Lung (tissue), 12 donors: Measurements from ENCODE around the gene SNRK. TPM values are rescaled to one million over a fixed set of nuclear protein-coding genes. Genes with fewer than 3 reads are reported as not detected.

Source experiments
- ATAC-seq: fragments of 200-7000 bp; cut with Tn5 transposase; one replicate; pipeline ENCODE4 v1.9.1; 2020; ENCODE audit warnings: moderate number of reproducible peaks; ENCODE audit not compliant: insufficient read depth, low FRiP score
- DNase-seq, 3 donors: peaks; one replicate each; pipeline ENCODE4 v3.0.0-alpha.2; 2013 to 2017
- H3K27ac ChIP-seq, 2 donors: one replicate each; pipeline ENCODE4 v1.5.1; 2013; ENCODE audit warnings: mild to moderate bottlenecking in 2 of 2, moderate library complexity in 2 of 2, control low read depth in 1 of 2, inconsistent platforms in 1 of 2, low read depth in 1 of 2, low read length in 1 of 2
- H3K27me3 ChIP-seq, 3 donors: one replicate each; pipeline ENCODE4 v1.5.1; 2013; ENCODE audit warnings: low read length in 2 of 3; ENCODE audit not compliant: control insufficient read depth in 3 of 3, insufficient read depth in 3 of 3
- H3K36me3 ChIP-seq, 4 donors: one replicate each; pipeline ENCODE4 v1.5.1; 2013; ENCODE audit warnings: low read length in 4 of 4, mild to moderate bottlenecking in 1 of 4, moderate library complexity in 1 of 4; ENCODE audit not compliant: control insufficient read depth in 4 of 4, insufficient read depth in 4 of 4
- H3K4me1 ChIP-seq, 5 donors: one replicate each; pipeline ENCODE4 v1.5.1; 2013; ENCODE audit warnings: low read length in 5 of 5, mild to moderate bottlenecking in 2 of 5, moderate library complexity in 1 of 5; ENCODE audit not compliant: control insufficient read depth in 5 of 5, insufficient read depth in 5 of 5
- H3K4me3 ChIP-seq: one replicate; pipeline ENCODE4 v1.5.1; 2013; ENCODE audit warnings: mild to moderate bottlenecking, control low read depth, moderate library complexity
- H3K9ac ChIP-seq, 2 donors: one replicate each; pipeline ENCODE4 v1.5.1; 2013; ENCODE audit warnings: low read length in 2 of 2, control low read depth in 1 of 2; ENCODE audit not compliant: insufficient read depth in 1 of 2
- H3K9me3 ChIP-seq, 4 donors: one replicate each; pipeline ENCODE4 v1.5.1; 2013; ENCODE audit warnings: low read length in 3 of 4, mild to moderate bottlenecking in 1 of 4, moderate library complexity in 1 of 4; ENCODE audit not compliant: control insufficient read depth in 4 of 4, insufficient read depth in 3 of 4
- WGBS, 2 donors: extraction: QIAGEN DNeasy Blood & Tissue Kit; methylation state at CpG; one replicate each; pipeline ENCODE4 v1.1.7; 2013; 5-methylcytosine and 5-hydroxymethylcytosine counted together
- polyA plus RNA-seq, 2 donors: library from polyadenylated mRNA; stranded (reverse); fragments of 200-250 nt; gene quantifications; one replicate each; pipeline ENCODE4 v1.2.1, GENCODE V29; 2013
- total RNA-seq, 2 donors: library from RNA; depleted of rRNA in 1 of 2; stranded (reverse); fragments of >200 nt in 1 of 2; gene quantifications; one replicate each; pipeline ENCODE4 v1.2.1, GENCODE V29; 2014 to 2021
- TF ChIP-seq, protein P1 (sequence below): IDR thresholded peaks from 2 replicates; pipeline ENCODE4 v1.5.1; 2012; ENCODE audit warnings: mild to moderate bottlenecking; ENCODE audit errors: control extremely low read depth, extremely low read depth
- donor health status: control.
- donor health status: control.
- donor health status: Bipolar disorder and iron deficiency.
- donor health status: healthy.
- donor health status: DM: yes; HTN: yes; CAD: no.

The SNRK gene
- total and polyA plus RNA-seq, 4 donors, result 19.2 to 139 (median 45.6) TPM

DNA sequence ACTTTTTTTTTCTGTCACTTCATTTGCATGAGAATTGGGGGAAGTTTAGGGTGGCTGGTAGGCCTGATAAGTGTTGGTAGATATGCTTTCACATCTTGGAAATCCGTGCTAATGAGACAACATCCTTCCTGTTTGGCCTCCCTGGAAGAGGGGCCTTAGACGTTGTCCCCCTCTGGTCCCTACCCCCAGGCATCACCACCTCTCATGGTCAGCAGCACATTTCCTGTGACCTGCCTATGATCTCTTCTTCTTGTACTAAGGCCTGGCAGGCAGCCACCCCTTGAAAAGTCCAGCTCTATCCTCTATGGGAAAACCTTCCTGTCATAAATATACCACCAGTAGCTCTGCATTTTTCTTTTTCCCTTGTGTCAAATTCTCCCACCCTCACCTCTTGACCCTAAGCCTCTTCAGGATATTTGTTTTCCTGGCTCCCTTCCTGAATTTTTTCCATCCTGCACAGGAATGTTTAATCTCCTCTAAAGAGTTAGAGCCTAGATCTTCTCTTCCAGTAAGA, 107.8 kb downstream of the SNRK start:
- H3K4me1 ChIP-seq, result peaks cover under 1 to 17% (median 8%) of the 10 kb centered on the region in 5 donors
- H3K9ac ChIP-seq, result no peak overlapping the region
- no peak overlapping the region for H3K4me3 ChIP-seq
- TF ChIP-seq, protein P1, sequence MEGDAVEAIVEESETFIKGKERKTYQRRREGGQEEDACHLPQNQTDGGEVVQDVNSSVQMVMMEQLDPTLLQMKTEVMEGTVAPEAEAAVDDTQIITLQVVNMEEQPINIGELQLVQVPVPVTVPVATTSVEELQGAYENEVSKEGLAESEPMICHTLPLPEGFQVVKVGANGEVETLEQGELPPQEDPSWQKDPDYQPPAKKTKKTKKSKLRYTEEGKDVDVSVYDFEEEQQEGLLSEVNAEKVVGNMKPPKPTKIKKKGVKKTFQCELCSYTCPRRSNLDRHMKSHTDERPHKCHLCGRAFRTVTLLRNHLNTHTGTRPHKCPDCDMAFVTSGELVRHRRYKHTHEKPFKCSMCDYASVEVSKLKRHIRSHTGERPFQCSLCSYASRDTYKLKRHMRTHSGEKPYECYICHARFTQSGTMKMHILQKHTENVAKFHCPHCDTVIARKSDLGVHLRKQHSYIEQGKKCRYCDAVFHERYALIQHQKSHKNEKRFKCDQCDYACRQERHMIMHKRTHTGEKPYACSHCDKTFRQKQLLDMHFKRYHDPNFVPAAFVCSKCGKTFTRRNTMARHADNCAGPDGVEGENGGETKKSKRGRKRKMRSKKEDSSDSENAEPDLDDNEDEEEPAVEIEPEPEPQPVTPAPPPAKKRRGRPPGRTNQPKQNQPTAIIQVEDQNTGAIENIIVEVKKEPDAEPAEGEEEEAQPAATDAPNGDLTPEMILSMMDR, result no peak
- no peaks in the 10 kb centered on the region for H3K36me3 ChIP-seq
- no peaks in the 10 kb centered on the region for H3K27me3 ChIP-seq
- peak; percentile 64 to 90 (median 79) for DNase-seq
- H3K9me3 ChIP-seq, result no peaks in the 10 kb centered on the region
- WGBS, 2 donors, result 3 to 30% methylated on average over 2 of the region's 2 CpGs
- peak; percentile 32 for ATAC-seq
- peak overlapping the region in 1 of 2 donors; percentile 49 for H3K27ac ChIP-seq

- WGBS, 2 donors, result 86 to 94% methylated on average over 6 of the region's 6 CpGs
- Histone ChIP-seq H3K4me3 (no peak overlapping the region), H3K4me1 (peaks cover 2 to 35% (median 8%) of the 10 kb centered on the region in 5 donors), H3K9me3 (no peaks in the 10 kb centered on the region), H3K27ac (no peak overlapping the region), H3K27me3 (no peaks in the 10 kb centered on the region), H3K36me3 (no peaks in the 10 kb centered on the region), H3K9ac (no peak overlapping the region)
- DNase-seq (no peak), ATAC-seq (no peak)
- TF ChIP-seq, protein P1, result no peak
Observed at GRCh38 chr3:43399034-43399433, 112.7 kb downstream of the SNRK start.

GRCh38 chr3:43400167-43400566, 113.8 kb downstream of the SNRK start:
- Histone ChIP-seq H3K4me1 (peaks cover 2 to 35% (median 6%) of the 10 kb centered on the region in 5 donors), H3K27me3 (no peaks in the 10 kb centered on the region), H3K9ac (no peak overlapping the region), H3K4me3 (no peak overlapping the region), H3K9me3 (peaks cover 0 to under 1% (median 0%) of the 10 kb centered on the region in 4 donors), H3K36me3 (no peaks in the 10 kb centered on the region), H3K27ac (no peak overlapping the region)
- WGBS, 2 donors, result 63% methylated on average over 1 of the region's 1 CpG
- DNase-seq, result peak in 2 of 3 donors; percentile 73 to 83
- TF ChIP-seq, protein P1, result no peak
- no peak for ATAC-seq

Other genes with a start within 250 kb of the SNRK start
- gene POMGNT2, start 180.5 kb upstream of the SNRK start, total RNA-seq, result 10 to 100 TPM; 15.3 to 15.7 TPM
- 10 to 100 TPM in 1 of 2 donors, 1 to 10 TPM in 1; 5.8 to 10.8 TPM for gene POMGNT2, start 180.5 kb upstream of the SNRK start, polyA plus RNA-seq